HFF-Myc (cell line): ENCODE data around the gene HIPK2.

Experiments
- DNase-seq: peaks from one replicate; pipeline ENCODE4 v3.0.0-alpha.2; 2011; ENCODE audit warnings: low read depth; ENCODE audit errors: extremely low read depth
- H3K4me3 ChIP-seq: replicated peaks from 2 replicates; pipeline ENCODE4 v1.5.1; 2011; ENCODE audit warnings: low read depth, mild to moderate bottlenecking, control low read depth, low read length
- CTCF ChIP-seq: IDR thresholded peaks from 2 replicates; pipeline ENCODE4 v1.5.1; 2012; ENCODE audit warnings: mild to moderate bottlenecking, low read depth, low read length, control low read depth; ENCODE audit errors: missing control alignments

HIPK2 gene

GRCh38 chr7:139640681-139641080 is 137.1 kb downstream of the HIPK2 start:
- TF ChIP-seq CTCF, result no peak
- DNase-seq, result no peak
- H3K4me3 ChIP-seq, result no peak overlapping the region

- no peak for TF ChIP-seq CTCF
- no peak overlapping the region for H3K4me3 ChIP-seq
- no peak for DNase-seq
Observed at GRCh38 chr7:139639563-139639962, 138.2 kb downstream of the HIPK2 start.

- no peak for DNase-seq
- no peak for TF ChIP-seq CTCF
- no peak overlapping the region for H3K4me3 ChIP-seq
Observed at GRCh38 chr7:139635526-139636302, 142.1 kb downstream of the HIPK2 start.

- no peak for DNase-seq
- no peak overlapping the region for H3K4me3 ChIP-seq
- TF ChIP-seq CTCF, result no peak
Observed at GRCh38 chr7:139634087-139634486, 143.7 kb downstream of the HIPK2 start.

- DNase-seq, result no peak
- no peak overlapping the region for H3K4me3 ChIP-seq
- no peak for TF ChIP-seq CTCF
Observed at GRCh38 chr7:139631520-139632031, 146.2 kb downstream of the HIPK2 start.

GRCh38 chr7:139630643-139631519 is 146.9 kb downstream of the HIPK2 start:
- no peak overlapping the region for H3K4me3 ChIP-seq
- DNase-seq, result no peak
- TF ChIP-seq CTCF, result no peak
